Thyroid gland (tissue), 4 donors: Measurements from ENCODE around the gene PRPF6. TPM values are rescaled to one million over a fixed set of nuclear protein-coding genes. Genes with fewer than 3 reads are reported as not detected.
A peak's percentile ranks its signal among the peaks of the same experiment; 100 is the strongest.

Source experiments
- DNase-seq, 2 donors: peaks; one replicate each; pipeline ENCODE4 v3.0.0-alpha.2; 2019
- H3K27ac ChIP-seq, 3 donors: fragments of 200-600 bp; sonication (generic); 1 replicate in 2 of 3; 2 replicates in 1 of 3; pipeline ENCODE4 v1.5.1; 2016 to 2019; ENCODE audit warnings: mild to moderate bottlenecking in 1 of 3, moderate library complexity in 1 of 3
- H3K27me3 ChIP-seq: fragments of 200-600 bp; sonication (generic); one replicate; pipeline ENCODE4 v1.5.1; 2019
- H3K36me3 ChIP-seq, 2 donors: fragments of 200-600 bp; sonication (generic); one replicate each; pipeline ENCODE4 v1.5.1; 2016 to 2019
- H3K4me1 ChIP-seq, 2 donors: fragments of 200-600 bp; sonication (generic); one replicate each; pipeline ENCODE4 v1.5.1; 2017 to 2019
- H3K4me3 ChIP-seq, 3 donors: fragments of 200-600 bp; sonication (generic); replicated peaks in 1 of 3; 1 replicate in 2 of 3; 2 replicates in 1 of 3; pipeline ENCODE4 v1.5.1; 2016; ENCODE audit warnings: mild to moderate bottlenecking in 1 of 3
- H3K9me3 ChIP-seq: fragments of 200-600 bp; sonication (generic); one replicate; pipeline ENCODE4 v1.5.1; 2017
- CTCF ChIP-seq, 6 experiments: fragments of 200-600 bp in 3 of 6; fragments of 450-650 bp in 3 of 6; sonication (generic) in 3 of 6; IDR thresholded peaks; one replicate each; pipeline ENCODE4 v1.5.1; 2016 to 2019; ENCODE audit warnings: antibody characterized with exemption in 6 of 6, mild to moderate bottlenecking in 2 of 6, inconsistent platforms in 1 of 6, moderate library complexity in 1 of 6
- POLR2A ChIP-seq, 2 donors: fragments of 450-650 bp; IDR thresholded peaks; one replicate each; pipeline ENCODE4 v1.6.1; 2017; ENCODE audit warnings: antibody characterized with exemption in 2 of 2, mild to moderate bottlenecking in 2 of 2, moderate library complexity in 1 of 2
- WGBS, 2 donors: methylation state at CpG; one replicate each; pipeline ENCODE4 v1.1.5; 2017; 5-methylcytosine and 5-hydroxymethylcytosine counted together
- intact Hi-C: fragments of 100-400 bp; cut with DNase I; formaldehyde crosslinking; loops from one replicate; pipeline ENCODE4 v1.15.1; 2023
- total RNA-seq, 4 donors: library from RNA; depleted of rRNA; stranded (reverse); fragments of >200 nt; gene quantifications; one replicate each; pipeline ENCODE4 v1.2.3, GENCODE V29; 2016

The PRPF6 gene
- total RNA-seq, 4 donors from 2014 or later = 62.8 to 76.2 (median 70.1) TPM

GRCh38 chr20:64049878-64050260 is 68.9 kb downstream of the PRPF6 start:
- Histone ChIP-seq H3K9me3 (no peaks in the 10 kb centered on the region), H3K36me3 (peaks cover 4% of the 10 kb centered on the region in 2 donors), H3K27me3 (peaks cover 4% of the 10 kb centered on the region), H3K4me3 (peak overlapping the region in 1 of 3 donors; percentile 23), H3K4me1 (peaks cover 3 to 10% of the 10 kb centered on the region in 2 donors), H3K27ac (peak overlapping the region; percentile 62 to 70 (median 68))
- intact Hi-C loops = no loop called here
- TF ChIP-seq CTCF (IDR thresholded peaks at IDR 0.05) = no peak
- no peak for TF ChIP-seq POLR2A (IDR thresholded peaks at IDR 0.05)
- 40 to 57% methylated on average over 2 to 6 of the region's 16 CpGs for WGBS, 2 donors
- no peak for DNase-seq

GRCh38 chr20:64050261-64051032 is 69.5 kb downstream of the PRPF6 start:
- intact Hi-C loops = no loop called here
- peaks cover 4% of the 10 kb centered on the region for H3K27me3 ChIP-seq
- H3K4me1 ChIP-seq = peaks cover 3 to 10% of the 10 kb centered on the region in 2 donors
- H3K27ac ChIP-seq = peak overlapping the region; percentile 62 to 70 (median 68)
- TF ChIP-seq POLR2A (IDR thresholded peaks at IDR 0.05) (no peak), CTCF (IDR thresholded peaks at IDR 0.05) (no peak)
- H3K36me3 ChIP-seq = peaks cover 4% of the 10 kb centered on the region in 2 donors
- H3K4me3 ChIP-seq = peak overlapping the region in 1 of 3 donors; percentile 23
- H3K9me3 ChIP-seq = no peaks in the 10 kb centered on the region
- 68 to 80% methylated on average over 6 to 13 of the region's 23 CpGs for WGBS, 2 donors
- no peak for DNase-seq

- H3K9me3 ChIP-seq = no peaks in the 10 kb centered on the region
- TF ChIP-seq POLR2A (IDR thresholded peaks at IDR 0.05) = no peak
- no peak for TF ChIP-seq CTCF (IDR thresholded peaks at IDR 0.05)
- intact Hi-C loops = no loop called here
- peaks cover 4% of the 10 kb centered on the region in 2 donors for H3K36me3 ChIP-seq
- H3K4me1 ChIP-seq = peaks cover 3 to 10% of the 10 kb centered on the region in 2 donors
- DNase-seq = no peak
- peak overlapping the region; percentile 62 to 70 (median 68) for H3K27ac ChIP-seq
- 75 to 79% methylated on average over 6 to 8 of the region's 11 CpGs for WGBS, 2 donors
- H3K4me3 ChIP-seq = no peak overlapping the region
- H3K27me3 ChIP-seq = peaks cover 4% of the 10 kb centered on the region
Observed at GRCh38 chr20:64051033-64051452, 70.1 kb downstream of the PRPF6 start.

DNA sequence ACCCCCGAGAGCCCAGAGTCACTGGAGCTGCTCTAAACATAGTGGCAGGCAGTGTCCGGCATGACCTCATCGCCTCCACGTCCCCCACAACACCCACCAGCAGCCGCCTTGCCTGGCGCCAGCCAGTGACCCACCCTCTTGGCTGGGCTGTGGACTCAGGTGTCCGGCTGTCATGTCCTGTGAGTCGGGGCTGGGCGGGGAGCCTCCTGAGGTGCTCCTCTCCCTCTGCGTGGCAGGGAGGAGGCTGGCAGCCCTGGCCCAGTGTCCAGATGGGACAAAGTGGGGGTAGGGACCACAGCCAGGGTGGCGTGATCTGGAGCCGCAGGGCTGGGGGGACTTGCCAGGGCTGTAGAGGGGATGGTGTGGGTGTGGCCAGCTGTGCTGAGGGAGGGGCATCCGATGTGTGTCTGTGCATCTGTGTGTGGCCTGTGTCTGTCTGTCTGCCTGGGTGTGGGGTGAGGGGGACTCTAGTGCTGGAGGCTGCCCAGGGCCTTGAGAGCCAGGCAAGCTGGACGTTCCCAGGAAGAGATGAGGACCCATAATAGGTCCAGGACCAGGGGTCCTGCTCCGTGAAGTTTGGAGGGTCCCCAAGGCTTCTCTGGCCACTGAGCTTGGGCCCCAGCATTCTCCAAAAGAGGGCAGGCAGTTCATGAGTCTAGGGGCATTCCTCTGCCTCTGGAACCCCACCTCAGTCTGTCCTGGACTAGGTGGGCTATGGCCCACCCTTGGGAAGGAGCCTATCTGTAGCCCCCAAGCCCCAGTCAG is 70.8 kb downstream of the PRPF6 start:
- WGBS, 2 donors = 66 to 72% methylated on average over 6 to 10 of the region's 15 CpGs
- intact Hi-C loops = no loop called here
- H3K4me1 ChIP-seq = peaks cover 3 to 10% of the 10 kb centered on the region in 2 donors
- DNase-seq = peak; percentile 35 to 48
- peak overlapping the region; percentile 35 to 70 (median 68) for H3K27ac ChIP-seq
- TF ChIP-seq CTCF (IDR thresholded peaks at IDR 0.05) = no peak
- TF ChIP-seq POLR2A (IDR thresholded peaks at IDR 0.05) = no peak
- H3K36me3 ChIP-seq = peaks cover 4% of the 10 kb centered on the region in 2 donors
- no peaks in the 10 kb centered on the region for H3K9me3 ChIP-seq
- no peak overlapping the region for H3K4me3 ChIP-seq
- peaks cover 4% of the 10 kb centered on the region for H3K27me3 ChIP-seq
